ENCODE results near the gene PDK2. TPM values are rescaled to one million over a fixed set of nuclear protein-coding genes. Genes with fewer than 3 reads are reported as not detected.
A peak's percentile ranks its signal among the peaks of the same experiment; 100 is the strongest.

PDK2 gene
- total RNA-seq, 1 donor from 2014 or later: 44.9 TPM

GRCh38 chr17:50146230-50146926 lies 51.2 kb downstream of the PDK2 start:
- H3K9me3 Mint-ChIP-seq: no peaks in the 10 kb centered on the region
- no peak overlapping the region for H3K27ac Mint-ChIP-seq
- TF ChIP-seq CTCF (conservative IDR thresholded peaks at IDR 0.05): peak; percentile 32

GRCh38 chr17:50146927-50147665 lies 51.9 kb downstream of the PDK2 start:
- no peak for TF ChIP-seq CTCF (conservative IDR thresholded peaks at IDR 0.05)
- Mint-ChIP-seq H3K36me3 (peaks cover 14% of the 10 kb centered on the region), H3K27ac (peak overlapping the region; percentile 59), H3K9me3 (no peaks in the 10 kb centered on the region), H3K27me3 (no peaks in the 10 kb centered on the region), H3K4me3 (peak overlapping the region; percentile 88), H3K4me1 (ENCODE audit: unreplicated experiment) (peaks cover 26% of the 10 kb centered on the region)
- no peak for DNase-seq (ENCODE audit: extremely low spot score, unreplicated experiment)

More at GRCh38 chr17:50146230-50146926, 51.2 kb downstream of the PDK2 start:
- Mint-ChIP-seq H3K4me1 (ENCODE audit: unreplicated experiment) (peaks cover 25% of the 10 kb centered on the region), H3K4me3 (peak overlapping the region; percentile 88), H3K36me3 (peaks cover 19% of the 10 kb centered on the region), H3K27me3 (no peaks in the 10 kb centered on the region)
- no peak for DNase-seq (ENCODE audit: extremely low spot score, unreplicated experiment)

- H3K9me3 Mint-ChIP-seq: no peaks in the 10 kb centered on the region
- no peaks in the 10 kb centered on the region for H3K27me3 Mint-ChIP-seq
- no peak for DNase-seq (ENCODE audit: extremely low spot score, unreplicated experiment)
- peak overlapping the region; percentile 59 for H3K27ac Mint-ChIP-seq
- no peak for TF ChIP-seq CTCF (conservative IDR thresholded peaks at IDR 0.05)
- H3K4me3 Mint-ChIP-seq: peak overlapping the region; percentile 88
- peaks cover 26% of the 10 kb centered on the region for H3K4me1 Mint-ChIP-seq (ENCODE audit: unreplicated experiment)
- peaks cover 9% of the 10 kb centered on the region for H3K36me3 Mint-ChIP-seq
Measured at GRCh38 chr17:50147841-50148225, 52.7 kb downstream of the PDK2 start.

GRCh38 chr17:50148226-50149090 lies 53.3 kb downstream of the PDK2 start:
- H3K27ac Mint-ChIP-seq: peak overlapping the region; percentile 87
- DNase-seq (ENCODE audit: extremely low spot score, unreplicated experiment): no peak
- H3K36me3 Mint-ChIP-seq: peaks cover 6% of the 10 kb centered on the region
- no peak for TF ChIP-seq CTCF (conservative IDR thresholded peaks at IDR 0.05)
- peak overlapping the region; percentile 88 for H3K4me3 Mint-ChIP-seq
- peaks cover 23% of the 10 kb centered on the region for H3K4me1 Mint-ChIP-seq (ENCODE audit: unreplicated experiment)
- H3K27me3 Mint-ChIP-seq: no peaks in the 10 kb centered on the region
- no peaks in the 10 kb centered on the region for H3K9me3 Mint-ChIP-seq

- Mint-ChIP-seq H3K27ac (no peak overlapping the region), H3K4me1 (ENCODE audit: unreplicated experiment) (peaks cover 23% of the 10 kb centered on the region), H3K36me3 (peaks cover 6% of the 10 kb centered on the region), H3K27me3 (no peaks in the 10 kb centered on the region), H3K4me3 (peak overlapping the region; percentile 88), H3K9me3 (no peaks in the 10 kb centered on the region)
- TF ChIP-seq CTCF (conservative IDR thresholded peaks at IDR 0.05): no peak
- DNase-seq (ENCODE audit: extremely low spot score, unreplicated experiment): no peak
Measured at GRCh38 chr17:50149091-50149416, 53.9 kb downstream of the PDK2 start.

Data from type B pancreatic cell (in vitro differentiated cells).